GM21529 (cell line): ENCODE data around the gene F2RL2.
"Not testable (repeated sequence)": the region's sequence is repeated elsewhere in the genome, so short reads cannot be mapped to it uniquely, and the experiment has no call there.

Source experiments
- ATAC-seq: cut with Tn5 transposase; IDR thresholded peaks from one replicate; pipeline ENCODE4 v1.9.1; 2021; ENCODE audit not compliant: unreplicated experiment

F2RL2 gene

DNA sequence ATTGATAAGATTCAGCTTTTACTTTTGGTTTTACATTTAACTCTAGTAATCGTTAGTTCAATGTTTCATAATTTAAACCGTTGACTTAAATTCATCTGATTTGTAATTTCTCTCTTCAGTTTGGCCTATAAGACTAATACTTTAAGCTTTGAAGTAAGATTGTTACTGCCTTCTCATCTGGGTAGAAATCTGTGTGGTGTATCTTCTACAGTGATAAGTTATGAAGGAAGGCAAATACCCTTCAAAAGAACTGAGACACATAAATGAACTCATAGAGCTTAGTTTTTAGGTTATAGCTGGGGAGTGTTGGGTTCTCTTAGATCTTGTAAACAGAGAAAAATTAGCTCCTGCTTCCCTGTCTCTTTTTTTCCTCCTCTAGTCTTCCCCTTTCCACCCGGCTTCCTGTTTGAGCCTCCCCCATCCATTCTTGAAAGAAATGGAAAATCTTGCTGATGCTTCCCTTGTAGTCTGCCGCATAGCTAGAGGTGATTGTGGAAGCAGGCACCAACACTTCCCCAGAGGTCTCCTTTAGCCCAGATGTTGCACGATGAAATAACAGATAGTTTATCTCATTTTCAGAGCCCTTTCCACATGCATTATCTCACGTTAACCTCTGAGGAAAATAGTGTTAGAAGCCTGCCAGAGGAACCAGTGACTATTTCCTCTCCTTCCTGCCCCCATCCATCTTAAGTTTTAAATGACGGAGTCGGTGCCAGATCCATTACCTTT is 2.0 kb upstream of the F2RL2 start:
- ATAC-seq, result no peak

DNA sequence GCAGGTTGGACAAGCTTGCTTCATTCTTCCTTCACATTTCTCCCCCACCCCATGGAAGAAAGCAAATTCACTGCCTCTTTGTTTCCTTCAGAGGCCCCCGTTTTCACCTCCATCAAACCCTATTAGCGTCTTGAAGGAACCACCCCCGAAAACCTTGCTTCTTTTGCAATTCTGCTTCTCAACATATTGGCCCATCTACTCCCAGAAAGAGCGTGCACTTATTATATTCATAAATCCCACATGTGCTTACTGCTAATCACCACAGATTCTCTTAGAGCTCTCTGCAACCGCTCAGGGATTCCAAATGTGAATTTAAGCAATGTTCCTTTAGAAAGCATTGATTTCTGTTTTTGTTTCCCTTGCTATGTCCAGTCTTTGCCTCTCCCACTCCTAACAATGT is 1.1 kb downstream of the F2RL2 start:
- ATAC-seq, result no peak

DNA sequence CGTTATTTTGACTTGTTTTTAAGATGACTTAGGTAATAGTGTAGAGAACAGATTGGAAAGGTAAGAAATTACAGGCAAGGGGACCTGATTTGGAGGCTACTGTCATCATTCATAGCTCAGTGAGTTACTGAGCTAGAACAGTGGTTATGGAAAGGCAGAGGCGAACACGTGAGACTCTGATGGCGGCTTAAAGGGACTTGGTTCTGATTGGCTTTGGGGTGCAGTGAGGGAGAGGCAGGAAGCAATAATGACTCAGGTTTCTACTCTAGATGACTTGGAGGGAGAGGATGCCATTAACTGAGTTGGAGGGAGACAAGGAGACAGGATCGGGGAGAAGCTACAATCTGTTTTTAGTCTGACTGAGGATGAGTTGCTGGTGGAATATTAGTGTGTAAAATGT is 3.0 kb downstream of the F2RL2 start:
- ATAC-seq, result no peak

DNA sequence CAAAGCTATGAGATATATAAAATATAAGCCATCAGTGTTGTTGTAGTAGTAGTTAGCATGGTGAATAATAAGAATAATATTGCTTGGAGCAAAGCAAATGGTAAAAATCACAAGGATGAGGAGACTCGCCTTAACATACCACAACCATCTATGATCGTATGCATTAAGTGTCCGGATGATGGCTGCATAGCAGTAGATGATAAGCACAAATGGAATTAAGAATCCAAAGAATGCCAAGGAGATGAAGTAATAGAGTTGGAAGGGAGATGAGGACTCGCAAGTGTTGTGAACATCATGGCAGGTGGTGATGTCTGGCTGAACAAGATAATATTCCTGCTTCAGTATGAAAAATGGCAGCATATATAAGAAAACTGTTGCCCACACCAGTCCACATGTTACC is 5.5 kb downstream of the F2RL2 start:
- ATAC-seq, result no peak

DNA sequence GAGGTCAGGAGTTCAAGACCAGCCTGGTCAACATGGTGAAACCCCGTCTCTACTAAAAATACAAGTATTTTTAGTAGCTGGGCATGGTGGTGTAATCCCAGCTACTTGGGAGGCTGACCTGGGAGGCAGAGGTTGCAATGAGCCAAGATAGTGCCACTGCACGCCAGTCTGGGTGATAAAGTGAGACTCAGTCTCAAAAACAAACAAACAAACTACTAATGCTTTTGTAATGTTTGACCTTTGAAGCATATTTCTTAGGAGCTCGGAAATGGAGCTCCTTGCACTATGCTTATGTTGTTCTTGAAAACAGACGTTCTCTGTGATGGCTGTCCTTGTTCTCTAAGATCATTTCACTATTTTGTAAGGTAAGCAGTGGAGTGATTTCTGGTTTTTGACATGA is 6.0 kb downstream of the F2RL2 start:
- ATAC-seq, result no peak

DNA sequence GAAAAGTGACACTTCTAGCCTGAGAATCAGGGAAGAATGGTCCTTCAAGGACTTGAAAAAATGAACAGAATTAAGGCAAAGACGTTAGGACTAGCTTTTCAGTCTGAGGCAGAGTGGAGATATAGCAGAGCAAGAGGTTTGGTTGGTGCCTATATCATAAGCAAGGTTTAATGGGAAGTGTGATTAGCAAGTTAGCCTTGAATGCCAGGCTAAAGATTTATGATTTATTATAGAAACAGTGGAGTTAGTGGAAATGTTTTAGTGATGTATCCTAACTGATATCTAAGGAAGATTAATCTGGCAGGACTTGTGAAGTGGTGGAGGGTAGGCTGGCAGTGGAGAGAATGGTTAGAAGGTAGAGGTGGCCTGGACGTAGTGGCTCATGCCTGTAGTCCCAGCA is 7.0 kb downstream of the F2RL2 start:
- no peak for ATAC-seq

DNA sequence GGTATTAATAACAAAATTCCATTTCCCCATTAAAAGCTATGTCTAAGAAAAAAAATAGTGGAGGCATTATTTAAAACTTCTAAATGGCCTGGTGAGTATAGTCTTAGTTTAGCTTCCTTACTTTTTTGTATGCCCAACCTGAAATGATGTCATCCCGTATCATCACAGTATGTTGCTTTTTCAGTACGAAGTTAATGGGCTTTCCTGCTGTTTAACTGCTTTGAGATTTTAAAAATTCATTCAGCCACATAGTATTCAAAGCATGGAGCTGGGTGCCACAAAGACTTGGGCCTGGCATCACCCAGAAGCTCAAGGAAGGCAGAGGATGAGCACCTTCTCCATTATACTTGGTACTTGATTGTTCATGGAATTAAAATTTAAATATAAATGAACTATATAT is 7.4 kb downstream of the F2RL2 start:
- no peak for ATAC-seq

DNA sequence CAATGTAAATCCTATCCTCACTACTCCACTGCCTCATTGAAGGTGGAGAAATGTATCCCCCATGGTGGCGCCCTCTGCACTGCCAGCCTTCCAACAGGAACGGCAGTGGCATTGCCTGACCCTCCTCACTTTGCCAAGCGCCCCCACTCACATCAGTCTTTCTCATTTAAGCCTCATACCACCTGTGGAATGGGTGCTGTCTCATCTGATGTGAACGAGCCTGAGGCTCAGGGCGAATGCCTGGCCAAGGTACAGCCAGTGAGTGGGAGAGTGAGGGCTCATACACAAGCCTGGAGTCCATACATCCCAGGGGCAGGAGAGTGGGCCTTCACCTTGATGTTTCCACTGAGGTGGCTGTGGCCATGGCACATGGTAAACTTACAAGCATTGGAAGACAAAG is 10.3 kb downstream of the F2RL2 start:
- ATAC-seq, result no peak

DNA sequence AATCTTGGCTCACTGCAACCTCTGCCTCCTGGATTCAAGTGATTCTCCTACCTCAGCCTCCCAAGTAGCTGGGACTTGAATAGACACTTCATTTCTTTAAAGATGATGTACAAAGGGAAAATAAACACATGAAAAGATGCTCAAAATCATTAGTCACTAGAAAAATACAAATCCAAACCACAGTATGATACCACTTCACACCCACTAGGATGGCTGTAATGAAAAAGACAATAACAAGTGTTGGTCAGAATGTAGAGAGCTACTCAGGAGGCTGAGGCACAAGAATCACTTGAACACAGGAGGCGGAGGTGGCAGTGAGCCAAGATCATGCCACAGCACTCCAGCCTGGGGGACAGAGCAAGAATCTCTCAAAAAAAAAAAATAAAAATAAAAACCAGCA is 13.0 kb downstream of the F2RL2 start:
- no peak for ATAC-seq

DNA sequence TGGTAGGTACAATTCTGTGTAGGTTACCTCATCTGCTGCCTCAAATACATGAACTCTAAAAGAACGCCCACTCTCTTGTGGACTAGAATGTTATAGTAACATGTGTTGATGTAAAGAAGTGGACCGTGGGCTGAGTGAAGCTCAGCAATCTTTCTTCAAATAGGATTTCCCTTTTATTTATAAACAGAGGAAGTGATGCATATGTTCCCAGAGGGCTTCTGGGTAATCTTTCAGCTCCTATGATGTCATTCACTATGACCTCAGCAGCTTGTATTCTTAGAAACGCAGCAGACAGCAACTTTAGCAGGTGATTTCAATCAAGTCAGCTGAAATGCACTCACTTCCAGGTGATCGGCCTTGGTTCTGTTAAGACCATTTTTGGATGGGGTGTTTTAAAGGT is 14.4 kb downstream of the F2RL2 start:
- ATAC-seq, result no peak

DNA sequence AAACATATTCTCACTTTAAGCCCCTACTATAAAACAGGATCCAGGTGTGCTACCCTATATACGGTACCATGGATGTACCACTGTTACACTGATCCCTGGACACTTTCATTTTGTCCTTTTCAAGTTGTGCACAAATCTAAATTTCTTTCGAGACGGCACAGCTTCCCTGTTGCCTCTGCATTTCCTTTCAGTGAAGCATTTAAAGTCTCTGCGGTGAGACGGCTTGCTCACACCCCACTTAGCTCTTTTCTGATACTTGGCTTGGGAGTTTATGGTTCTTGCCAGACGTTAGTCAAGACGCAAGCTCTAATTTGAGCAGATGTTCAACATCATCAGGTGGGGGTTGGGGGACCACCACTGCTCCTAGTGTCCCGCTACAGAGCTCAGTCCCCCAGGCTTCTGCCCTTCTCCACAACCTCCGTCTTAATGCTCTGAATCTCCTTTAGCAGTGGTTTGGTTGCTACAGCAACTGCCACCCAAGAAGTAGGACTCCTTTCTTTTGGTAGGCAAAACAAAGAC is 15.8 kb downstream of the F2RL2 start:
- ATAC-seq, result no peak

DNA sequence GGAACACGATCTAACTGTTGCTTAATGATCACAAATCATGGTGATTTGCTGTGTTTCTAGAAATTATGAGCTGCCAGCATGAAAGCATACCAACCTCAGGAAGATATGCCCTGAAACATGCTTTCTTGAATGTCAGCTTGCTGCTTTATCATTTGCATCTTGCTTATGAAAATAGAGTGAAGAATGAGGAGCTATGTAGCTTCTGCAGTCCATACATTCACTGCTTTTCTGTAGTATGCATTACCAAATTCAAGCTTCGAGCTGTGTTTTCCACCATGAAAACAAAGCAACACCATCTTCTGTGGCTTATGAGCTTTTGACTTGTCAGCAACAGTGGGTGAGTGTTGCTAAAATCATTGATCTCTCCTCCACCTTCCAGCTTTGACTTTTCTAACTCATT is 16.5 kb downstream of the F2RL2 start:
- ATAC-seq, result no peak

DNA sequence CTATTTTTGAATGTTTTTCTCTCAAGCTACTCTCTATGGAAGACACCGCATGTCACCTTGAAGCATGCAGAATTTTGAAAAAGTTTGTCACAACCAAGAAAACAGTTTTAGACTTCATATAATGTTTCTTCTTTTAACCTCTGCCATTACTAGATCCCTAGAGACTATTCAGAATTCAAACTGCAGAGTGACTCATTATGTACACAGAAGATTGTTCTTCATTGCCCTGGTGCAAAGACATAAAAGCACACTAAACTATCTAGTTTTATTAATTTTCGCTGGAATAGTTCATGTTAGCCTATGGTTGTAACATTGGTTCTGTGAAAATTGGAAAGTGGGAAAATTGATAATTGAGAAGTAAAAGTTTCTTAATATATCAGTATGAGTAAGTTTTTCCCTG is 18.4 kb downstream of the F2RL2 start:
- ATAC-seq, result no peak

DNA sequence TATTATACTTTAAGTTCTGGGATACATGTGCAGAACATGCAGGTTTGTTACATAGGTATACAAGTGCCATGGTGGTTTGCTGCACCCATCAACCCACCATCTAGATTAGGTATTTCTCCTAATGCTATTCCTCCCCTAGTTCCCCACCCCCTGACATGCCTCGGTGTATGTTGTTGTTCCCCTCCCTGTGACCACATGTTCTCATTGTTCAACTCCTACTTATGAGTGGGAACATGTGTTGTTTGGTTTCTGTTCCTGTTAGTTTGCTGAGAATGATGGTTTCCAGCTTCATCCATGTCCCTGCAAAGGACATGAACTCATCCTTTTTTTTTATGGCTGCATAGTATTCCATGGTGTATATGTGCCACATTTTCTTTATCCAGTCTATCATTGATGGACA is 19.2 kb downstream of the F2RL2 start:
- not testable (repeated sequence) for ATAC-seq

DNA sequence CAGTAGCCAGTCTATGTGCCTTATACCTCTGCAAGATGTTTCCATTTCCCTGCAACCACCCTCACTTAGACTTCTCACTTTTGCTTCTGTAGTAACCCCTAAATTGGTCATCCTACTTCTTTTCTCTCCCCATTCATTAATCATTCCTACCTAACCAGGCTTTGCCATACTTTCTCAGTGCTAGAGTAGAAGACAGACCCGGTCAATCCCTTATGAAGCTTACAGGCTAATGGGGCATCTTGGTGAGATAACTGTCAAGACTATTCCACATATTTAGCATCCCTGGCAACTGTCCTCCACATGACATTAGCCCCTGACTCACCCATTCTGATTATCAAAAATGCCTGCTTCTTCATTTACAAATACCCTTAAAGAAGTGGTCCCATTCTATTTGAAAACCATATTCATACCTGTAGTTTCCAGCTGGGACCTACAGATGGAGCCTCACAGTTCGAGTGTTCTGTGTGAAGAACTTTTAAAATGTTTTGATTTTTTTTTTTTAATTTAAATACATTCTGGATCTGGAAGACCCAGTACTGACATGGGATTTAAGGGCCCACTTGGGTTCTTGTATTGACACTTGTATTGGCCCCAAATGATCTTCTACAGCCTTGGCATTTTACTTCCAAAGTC is 21.0 kb downstream of the F2RL2 start:
- no peak for ATAC-seq

DNA sequence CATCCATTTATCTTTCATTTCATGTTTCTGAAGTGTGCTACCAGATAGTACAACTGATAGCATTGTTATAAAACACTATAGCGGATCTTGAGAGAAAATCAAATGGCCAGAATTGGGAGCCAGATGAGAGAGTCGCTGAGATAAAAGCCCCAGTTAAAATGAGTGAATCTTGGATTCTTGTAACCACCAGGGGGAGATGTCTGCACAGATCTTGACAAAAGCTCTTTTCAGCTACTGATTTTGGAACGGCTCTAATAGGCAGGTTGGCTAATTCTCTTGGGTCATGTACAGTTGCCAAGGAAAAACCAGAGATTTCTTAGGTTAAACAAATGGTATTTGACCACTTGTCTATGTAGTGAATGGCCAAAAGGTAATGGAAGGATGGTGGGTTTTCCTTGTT is 21.7 kb downstream of the F2RL2 start:
- no peak for ATAC-seq

DNA sequence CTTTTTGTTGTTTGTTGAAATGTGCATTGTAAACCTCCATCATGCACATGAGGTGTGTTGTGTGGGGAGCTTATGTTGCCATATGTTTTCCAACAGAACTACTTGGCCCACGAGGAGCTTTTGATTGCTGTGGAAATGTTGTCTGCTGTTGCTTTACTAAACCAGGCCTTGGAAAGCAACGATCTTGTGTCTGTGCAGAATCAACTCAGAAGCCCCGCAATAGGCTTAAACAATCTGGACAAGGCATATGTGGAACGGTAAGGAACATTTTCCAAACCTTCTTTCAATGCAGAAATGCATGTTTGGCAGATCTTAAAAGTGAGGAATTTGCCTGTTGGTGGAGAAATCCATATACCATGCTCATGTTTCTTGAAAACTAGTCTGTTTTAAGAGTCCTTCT is 22.5 kb downstream of the F2RL2 start:
- ATAC-seq, result no peak

DNA sequence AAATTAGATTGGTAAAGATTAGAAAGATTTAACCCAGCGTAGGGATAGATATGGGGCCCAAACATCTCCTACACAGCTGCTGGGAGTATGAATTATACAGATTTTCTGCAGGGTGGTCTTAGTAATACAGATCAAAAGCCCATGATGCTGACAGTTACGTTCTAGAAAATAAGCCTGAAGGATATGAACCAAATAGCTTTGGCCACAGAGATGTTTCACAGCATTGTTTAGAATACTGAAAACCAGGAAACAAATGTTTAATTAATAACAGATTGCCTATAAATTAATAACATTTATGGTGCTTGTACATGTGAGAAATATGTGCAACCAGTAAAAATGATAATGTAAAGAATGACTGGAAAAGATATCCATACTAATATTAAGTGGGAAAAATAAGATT is 24.7 kb downstream of the F2RL2 start:
- no peak for ATAC-seq

DNA sequence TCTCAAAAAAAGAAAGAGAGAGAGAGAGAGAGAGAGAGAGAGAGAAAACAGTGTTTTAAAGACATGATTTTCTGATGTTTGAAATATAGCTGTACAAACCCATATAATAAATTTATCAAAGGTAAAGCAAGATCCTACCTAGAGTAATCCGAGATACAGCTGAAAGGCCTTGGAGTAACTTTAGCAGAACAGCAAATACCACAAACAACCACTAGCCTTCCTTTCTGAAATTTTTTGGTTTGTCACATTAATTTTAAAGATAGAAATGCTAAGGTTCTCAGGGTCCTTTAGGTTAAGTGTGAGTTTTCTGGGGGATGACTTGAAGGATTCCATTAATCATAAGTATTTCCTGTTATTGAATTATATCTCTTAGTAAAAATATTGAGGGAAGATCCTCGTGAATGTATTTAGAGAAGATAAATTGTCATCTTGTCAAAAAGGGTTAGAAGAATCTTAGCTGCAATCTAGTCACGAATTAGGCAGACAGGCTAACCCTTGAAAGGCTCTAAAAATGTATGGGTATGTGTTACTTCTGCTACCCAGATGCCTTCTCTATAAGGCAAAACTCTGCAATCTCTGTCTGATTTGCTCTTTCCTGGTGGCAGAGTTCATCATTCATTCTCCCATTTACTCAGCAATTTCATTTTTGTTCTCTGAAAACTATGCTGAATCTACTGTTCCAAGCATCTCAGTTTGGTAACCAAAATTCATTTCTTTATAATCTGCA is 27.3 kb downstream of the F2RL2 start:
- ATAC-seq, result no peak

DNA sequence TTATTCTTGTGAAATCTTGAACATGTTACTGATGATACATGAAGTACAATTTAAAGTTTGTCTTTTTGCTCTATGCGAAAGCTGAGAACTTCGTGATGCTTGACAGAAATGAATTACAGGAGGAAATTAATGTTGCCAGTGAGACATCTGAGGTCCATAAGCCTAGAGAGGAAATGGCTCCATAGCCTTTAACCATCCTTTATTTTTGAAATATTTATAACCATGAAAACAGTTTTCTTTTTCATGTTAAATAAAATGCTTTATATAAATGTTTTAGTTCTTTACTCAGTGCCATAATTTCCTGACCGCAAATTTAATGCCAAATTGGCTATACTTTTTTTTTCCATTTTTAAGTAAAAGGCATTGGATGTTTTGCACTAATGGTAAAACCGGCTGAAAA is 29.1 kb downstream of the F2RL2 start:
- no peak for ATAC-seq

DNA sequence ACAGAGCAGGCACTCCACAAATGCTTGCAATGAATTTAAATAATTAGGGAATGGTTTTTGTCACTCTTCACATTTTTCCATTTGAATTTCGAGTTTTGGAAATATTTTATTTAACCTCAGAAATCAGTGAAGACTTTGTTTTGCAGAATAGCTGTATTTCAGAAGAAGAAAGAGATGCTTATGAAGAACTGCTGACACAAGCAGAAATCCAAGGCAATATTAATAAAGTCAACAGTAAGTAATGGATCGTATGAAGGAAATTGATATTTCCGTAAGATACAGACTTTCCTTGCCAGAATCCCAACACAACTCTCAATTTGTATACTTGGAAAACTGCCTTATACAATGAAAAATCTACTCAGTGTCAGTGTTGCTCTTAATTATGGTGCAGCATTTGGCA is 30.5 kb downstream of the F2RL2 start:
- ATAC-seq, result no peak

DNA sequence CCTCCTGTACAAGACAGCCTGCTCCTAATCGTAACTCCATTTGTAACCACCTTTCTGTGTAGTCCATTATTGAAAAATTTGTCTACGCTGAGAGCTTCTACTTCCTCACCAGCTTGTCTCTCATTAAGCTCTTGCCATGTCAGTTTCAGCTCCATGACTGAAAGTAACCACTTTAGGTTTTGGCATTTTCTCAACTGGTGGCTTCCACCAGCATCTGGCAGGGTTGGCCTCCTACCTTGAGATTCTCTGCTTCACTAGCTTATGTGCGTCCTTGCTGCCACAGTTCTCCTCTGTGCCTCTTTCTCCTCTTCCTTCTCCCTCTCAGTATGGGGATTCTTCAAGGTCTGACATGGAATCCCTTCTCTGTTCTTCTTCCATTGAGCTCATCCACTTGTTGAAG is 31.8 kb downstream of the F2RL2 start:
- no peak for ATAC-seq
